Stimulated activated CD8-positive, alpha-beta memory T cell treated with anti-CD3 and anti-CD28 coated beads, Interleukin-12 subunit alpha, Interleukin-12 subunit beta, amount 100 ng/mL, for 1 hour (primary cell): ENCODE results near the gene LRFN4.
"Not testable (repeated sequence)": the region's sequence is repeated elsewhere in the genome, so short reads cannot be mapped to it uniquely, and the experiment has no call there.

Experiments used
- DNase-seq: peaks from one replicate; pipeline ENCODE4 v3.0.0-alpha.2; 2020; ENCODE audit warnings: low read depth

Gene LRFN4

DNA sequence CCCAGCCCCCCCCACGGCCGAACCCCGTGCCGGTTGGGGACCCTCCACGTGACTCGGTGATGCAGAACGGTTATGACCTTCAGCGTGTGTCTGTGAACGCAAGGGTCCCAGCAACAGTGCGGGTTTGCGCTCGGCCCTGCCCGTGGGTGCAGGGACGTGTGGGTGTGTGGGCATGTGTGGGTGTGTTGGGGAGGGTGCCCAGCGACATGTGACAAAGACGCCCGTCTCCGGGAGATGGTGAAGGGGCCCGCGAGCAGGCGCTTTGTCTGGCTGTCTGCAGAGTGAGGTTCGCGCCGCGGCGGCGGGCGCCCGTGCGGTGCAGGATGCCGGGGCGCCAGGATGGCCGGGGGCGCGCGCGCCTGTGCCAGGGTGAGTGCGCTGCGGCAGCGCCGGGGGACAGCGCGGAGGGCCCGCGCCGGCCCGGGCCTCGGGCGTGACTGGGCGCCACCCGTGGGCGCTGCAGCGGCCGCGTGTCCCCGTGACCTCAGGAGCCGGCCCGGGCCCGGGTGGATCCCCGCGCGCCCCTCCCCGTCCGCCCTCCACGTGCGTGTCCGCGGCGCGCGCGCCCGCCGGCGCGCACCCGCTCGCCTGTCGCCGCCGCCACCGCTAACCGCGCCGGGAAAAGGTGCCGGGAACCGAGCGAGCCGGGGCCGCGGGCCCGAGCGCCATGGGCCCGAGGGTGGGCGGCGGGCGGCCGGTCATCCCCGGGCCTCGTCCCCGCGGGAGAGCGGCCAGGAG is at the start of gene LRFN4:
Gene LRFN4 (plus strand): TSS at position 569 of the 738 bp plus-strand sequence. CDS start 681 bp downstream, outside the sequence.
- peak; percentile 34 for DNase-seq

- no peak for DNase-seq
Observed at GRCh38 chr11:66809592-66809991, 47.3 kb upstream of the LRFN4 start.

GRCh38 chr11:66810576-66811185 is 46.2 kb upstream of the LRFN4 start:
- no peak for DNase-seq

- DNase-seq = no peak
Observed at GRCh38 chr11:66814678-66815077, 42.2 kb upstream of the LRFN4 start.

GRCh38 chr11:66815646-66816045 is 41.2 kb upstream of the LRFN4 start:
- DNase-seq = no peak

DNA sequence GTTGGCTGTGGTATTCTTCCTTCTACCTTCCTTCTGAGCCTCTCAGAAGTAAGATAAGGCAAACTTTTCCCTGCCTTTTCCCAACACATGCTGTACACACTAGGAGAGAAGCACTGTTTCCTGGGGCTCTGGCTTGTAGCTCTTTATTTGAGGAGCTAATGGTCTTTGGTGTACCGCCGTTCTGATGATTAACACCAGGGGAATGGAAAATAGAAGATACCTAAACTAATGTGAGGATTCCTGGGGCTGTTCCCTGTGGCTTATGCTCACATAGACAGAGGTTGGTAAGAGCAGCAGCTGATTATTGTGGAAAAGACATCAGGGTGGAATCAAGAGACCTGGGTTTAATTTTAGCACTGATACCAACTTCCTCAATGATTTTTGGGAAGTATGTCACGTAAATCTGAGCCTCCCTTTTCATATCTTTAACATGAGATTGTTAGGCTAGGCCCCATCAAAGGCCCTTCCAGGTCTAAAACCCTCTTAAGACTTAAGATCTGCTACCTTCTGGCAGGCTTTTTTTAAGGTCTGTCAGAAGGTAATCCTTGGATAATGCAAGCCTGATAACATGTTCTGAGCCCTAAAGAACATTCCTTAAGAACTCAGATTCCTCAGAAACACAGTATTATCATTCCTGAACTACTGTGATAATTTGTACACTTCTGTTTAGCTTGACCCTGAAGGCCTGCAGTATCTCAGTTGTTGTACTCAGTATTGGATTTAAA is 38.5 kb upstream of the LRFN4 start:
- no peak for DNase-seq

DNA sequence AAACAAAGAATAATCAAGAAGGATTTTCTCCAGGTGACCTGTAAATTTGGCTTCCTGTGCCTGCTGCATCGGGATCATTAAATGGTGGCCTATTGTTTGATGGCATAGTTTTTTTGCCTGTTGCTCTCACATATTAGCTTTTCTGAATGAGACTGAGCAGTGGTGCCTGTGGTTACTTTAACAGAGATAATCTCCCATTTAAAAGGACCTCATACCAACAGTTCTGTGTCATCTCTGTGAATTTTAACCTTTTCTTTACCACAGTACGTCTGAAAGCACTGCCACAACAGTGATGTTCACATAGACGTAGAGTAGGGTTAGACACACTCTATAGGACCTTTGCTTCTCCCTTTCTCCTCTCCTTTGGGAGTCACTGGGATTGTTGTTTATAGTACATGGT is 36.5 kb upstream of the LRFN4 start:
- DNase-seq = no peak

DNA sequence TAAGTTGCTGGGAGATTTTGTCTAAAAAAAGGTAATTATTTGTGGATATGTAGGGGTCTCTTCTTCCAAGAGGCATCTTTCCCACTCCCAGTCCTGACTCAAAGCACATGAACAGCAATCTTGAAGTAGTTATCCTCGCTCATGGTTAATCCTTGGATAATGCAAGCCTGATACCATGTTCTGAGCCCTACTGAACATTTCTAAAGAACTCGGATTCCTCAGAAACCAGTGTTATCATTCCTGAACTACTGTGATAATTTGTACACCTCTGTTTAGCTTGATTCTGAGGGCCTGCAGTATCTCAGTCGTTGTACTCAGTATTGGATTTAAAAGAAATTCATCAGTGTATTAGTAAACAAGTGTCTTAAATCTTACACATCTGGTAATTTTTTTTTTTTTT is 36.0 kb upstream of the LRFN4 start:
- no peak for DNase-seq

DNA sequence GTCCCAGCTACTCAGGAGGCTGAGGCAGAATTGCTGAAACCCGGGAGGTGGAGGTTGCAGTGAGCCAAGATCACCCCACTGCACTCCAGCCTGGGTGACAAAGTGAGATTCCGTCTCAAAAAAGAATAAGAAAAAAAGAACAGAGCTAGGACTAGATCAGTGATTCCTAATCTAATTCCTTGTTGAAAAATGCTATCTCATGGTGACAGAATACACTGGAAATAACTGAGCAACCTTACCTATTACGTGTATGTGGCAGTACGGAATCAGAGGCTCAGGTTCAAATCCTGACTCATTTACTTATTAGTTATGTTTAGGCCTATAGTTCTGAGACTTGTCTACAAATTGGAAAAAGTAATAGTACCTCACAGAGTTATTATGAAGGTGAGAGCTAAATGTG is 33.2 kb upstream of the LRFN4 start:
- DNase-seq = no peak

- DNase-seq = not testable (repeated sequence)
Observed at GRCh38 chr11:66824573-66824972, 32.3 kb upstream of the LRFN4 start.

GRCh38 chr11:66834539-66834845 is 22.4 kb upstream of the LRFN4 start:
- no peak for DNase-seq

DNA sequence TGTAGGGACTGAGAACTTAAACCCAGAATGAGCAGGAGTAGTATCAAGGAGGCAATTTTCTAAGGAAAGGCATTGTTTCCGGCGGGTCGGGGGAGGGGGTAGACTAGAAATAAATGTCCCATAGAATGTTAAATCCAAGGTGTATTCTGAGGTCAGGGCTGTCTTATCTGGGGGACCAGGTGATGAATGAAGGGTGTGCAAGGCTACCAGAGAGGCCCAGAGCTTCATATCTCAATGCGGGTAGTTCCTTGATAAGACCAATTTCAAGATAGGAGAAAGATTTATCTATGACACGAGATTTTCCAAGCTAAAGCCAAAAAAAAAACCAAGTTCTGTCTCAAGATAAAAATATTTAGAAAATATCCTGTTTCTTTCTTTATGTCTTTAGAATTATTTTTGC is 21.9 kb upstream of the LRFN4 start:
- no peak for DNase-seq

DNA sequence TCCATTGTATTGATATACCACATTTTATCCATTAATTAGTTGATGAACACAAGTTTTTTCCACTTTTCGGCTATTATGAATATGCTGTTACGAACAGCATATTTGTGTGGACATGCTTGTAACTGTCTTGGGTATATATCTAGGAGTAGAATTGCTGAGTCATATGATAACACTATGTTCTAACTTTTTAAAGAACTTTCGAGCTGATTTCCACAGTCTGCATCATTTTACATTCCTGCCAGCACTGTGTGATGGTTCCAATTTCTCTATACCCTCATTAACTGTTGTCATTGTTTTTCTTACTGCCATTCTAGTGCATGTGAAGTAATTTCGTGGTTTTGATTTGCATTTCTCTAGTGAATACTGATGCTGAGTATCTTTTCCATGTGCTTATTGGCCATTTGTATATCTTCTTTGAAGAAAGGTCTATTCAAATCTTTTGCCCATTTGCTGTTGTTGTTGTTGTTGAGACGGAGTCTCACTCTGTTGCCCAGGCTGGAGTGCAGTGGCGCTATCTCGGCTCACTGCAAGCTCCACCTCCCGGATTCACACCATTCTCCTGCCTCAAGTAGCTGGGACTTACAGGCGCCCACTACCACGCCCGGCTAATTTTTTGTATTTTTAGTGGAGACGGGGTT is 21.0 kb upstream of the LRFN4 start:
- no peak for DNase-seq

DNA sequence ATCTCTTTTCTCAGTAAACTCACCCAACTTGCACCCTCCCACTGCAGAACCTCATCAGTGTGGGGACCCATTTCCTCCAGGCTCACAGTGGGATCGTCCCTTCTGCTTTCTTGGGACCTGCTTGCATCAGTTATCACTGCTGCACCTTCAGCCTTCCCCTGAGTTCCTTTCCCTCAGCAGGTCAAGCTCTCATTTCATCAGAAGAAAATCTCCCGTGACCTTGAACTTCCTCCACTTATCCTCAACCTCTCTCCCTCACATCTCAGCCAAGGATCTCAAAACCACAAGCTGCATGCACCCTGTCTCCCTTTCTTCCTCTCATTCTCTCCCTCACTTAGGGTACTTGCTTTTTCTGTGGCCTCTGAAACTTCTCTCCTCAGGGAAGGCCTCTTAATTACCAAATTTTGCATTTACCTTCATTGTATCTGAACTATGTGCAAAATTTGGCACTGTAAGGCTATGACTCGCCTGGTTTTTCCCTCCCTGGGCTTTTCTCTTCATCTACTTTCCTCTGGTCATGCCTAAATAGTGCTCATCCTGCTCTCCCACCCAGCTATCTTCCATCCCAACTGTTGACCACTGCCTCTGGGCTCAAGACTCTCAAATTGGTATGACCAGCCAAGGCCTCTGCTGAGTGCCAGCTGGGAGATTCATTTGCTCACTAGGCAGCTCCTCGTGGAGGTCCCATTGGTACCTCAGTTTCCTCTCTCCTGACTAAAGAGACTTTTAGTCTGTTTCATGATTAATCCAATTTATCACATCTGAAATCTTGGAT is 16.4 kb upstream of the LRFN4 start:
- no peak for DNase-seq

GRCh38 chr11:66841861-66842260 is 15.0 kb upstream of the LRFN4 start:
- no peak for DNase-seq

DNA sequence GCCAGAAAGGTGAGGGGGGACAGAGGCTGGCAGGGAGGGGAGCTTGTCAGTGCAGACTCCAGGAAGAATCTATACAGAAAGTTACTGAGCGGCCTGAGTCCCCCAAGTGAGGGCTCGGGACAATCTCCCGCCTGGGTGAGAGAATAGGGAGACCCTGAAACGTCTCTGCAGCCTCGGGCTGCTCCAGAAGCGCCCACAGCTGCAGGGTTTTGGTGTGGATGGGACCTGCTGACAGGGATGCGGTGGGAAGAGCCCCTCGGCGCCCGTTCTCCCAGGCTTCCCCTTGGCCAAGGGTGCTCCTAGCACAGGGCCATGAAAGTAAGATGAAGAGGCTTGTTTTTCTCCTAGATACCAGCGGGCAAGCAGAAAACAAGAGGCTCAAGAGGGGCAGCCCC is 14.4 kb upstream of the LRFN4 start:
- no peak for DNase-seq

- DNase-seq = peak; percentile 83
Observed at GRCh38 chr11:66842896-66843775, 13.7 kb upstream of the LRFN4 start, which contains the start of gene RCE1. Gene RCE1, plus strand, starts transcription at chr11:66843441. Its CDS starts 15 bp downstream, at chr11:66843456.

DNA sequence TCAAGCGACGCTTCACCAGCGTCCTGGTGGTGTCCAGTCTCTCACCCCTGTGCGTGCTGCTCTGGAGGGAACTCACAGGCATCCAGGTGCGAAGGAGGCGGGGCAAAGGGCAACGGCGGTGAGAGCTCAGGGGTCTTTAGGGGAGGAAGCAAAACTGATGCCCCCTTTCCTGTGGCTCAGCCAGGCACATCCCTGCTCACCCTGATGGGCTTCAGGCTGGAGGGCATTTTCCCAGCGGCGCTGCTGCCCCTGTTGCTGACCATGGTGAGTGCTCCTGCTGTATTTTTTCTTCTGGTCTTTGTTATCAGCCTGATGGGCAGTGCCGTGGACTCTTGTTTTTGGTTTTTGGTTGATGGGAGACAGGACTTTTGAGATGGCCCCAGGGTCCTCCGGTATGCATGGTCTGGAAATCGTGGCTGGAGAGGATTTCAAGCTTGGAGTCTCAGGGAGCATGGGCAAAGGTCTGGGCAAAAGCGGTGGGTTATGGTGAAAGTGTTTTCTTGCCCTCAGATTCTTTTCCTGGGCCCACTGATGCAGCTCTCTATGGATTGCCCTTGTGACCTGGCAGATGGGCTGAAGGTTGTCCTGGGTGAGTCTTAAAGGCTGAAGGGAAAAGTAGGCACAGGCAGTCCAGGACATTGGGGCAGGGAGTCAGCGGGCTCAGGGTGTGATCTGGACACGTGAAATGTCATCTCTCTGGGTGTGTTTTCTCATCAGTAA is 12.9 kb upstream of the LRFN4 start:
- no peak for DNase-seq

DNA sequence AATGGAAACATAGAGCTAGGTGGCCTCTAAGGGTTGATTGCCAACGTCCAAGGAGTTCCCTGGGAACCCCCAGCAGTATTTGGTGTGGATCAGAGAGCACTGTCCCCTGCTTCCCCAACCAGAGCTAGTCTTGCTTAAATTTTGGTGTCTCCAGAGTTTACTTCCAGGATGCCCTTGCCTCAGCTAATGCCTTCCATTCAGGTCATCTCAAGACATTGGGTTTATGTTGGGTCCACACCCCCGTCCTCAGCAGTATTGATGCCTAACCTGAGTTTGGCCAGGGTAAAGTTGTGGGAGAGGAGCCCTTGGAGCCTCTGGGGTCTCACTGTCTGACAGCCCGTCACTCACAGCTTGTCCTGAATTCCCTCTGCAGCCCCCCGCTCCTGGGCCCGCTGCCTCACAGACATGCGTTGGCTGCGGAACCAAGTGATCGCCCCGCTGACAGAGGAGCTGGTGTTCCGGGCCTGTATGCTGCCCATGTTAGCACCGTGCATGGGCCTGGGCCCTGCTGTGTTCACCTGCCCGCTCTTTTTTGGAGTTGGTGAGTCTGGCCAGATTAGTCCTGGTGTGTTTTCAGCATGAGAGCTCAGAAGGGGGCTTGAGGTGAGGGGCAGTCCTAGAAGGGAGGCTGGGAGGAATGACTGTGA is 12.2 kb upstream of the LRFN4 start:
- no peak for DNase-seq
